Mammary epithelial cell (primary cell): ENCODE results near the gene KRT82.

Experiments used
- EZH2 ChIP-seq: IDR thresholded peaks from 2 replicates; pipeline ENCODE4 v1.6.1; 2012; ENCODE audit warnings: low read length, inconsistent platforms, borderline replicate concordance
- TF ChIP-seq, protein P1 (sequence below), 2 donors: IDR thresholded peaks in 1 of 2; conservative IDR thresholded peaks in 1 of 2; 2 replicates each; pipeline ENCODE4 v1.5.1; 2011 to 2012; ENCODE audit warnings: inconsistent platforms in 2 of 2, low read length in 2 of 2, mild to moderate bottlenecking in 2 of 2, control low read depth in 1 of 2, low read depth in 1 of 2; ENCODE audit not compliant: insufficient read depth in 1 of 2; ENCODE audit errors: extremely low read depth in 1 of 2

DNA sequence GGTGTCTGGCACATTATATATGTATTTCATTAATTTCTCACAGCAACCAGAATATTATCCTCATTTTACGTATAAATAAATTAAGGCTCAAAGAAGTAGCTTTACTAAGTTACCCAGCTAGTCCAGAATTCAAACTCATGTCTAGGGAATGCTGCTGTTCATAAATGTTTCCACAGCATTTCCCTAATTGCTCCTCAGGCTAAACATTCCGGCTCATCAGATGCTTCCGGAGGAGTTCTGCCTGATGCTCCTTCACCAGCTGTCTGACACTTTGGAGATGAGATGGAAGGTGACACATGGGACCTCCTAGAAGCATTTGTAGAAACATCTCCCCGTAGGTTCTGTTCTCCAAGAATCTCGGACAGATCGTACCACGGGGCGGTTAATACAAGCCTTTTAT lies 51.0 kb downstream of the KRT82 start:
- TF ChIP-seq EZH2 = no peak
- TF ChIP-seq, protein P1, sequence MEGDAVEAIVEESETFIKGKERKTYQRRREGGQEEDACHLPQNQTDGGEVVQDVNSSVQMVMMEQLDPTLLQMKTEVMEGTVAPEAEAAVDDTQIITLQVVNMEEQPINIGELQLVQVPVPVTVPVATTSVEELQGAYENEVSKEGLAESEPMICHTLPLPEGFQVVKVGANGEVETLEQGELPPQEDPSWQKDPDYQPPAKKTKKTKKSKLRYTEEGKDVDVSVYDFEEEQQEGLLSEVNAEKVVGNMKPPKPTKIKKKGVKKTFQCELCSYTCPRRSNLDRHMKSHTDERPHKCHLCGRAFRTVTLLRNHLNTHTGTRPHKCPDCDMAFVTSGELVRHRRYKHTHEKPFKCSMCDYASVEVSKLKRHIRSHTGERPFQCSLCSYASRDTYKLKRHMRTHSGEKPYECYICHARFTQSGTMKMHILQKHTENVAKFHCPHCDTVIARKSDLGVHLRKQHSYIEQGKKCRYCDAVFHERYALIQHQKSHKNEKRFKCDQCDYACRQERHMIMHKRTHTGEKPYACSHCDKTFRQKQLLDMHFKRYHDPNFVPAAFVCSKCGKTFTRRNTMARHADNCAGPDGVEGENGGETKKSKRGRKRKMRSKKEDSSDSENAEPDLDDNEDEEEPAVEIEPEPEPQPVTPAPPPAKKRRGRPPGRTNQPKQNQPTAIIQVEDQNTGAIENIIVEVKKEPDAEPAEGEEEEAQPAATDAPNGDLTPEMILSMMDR (conservative IDR thresholded peaks at IDR 0.05 in 1 of 2, IDR thresholded peaks at IDR 0.05 in 1 of 2; ENCODE audit: extremely low read depth in 1 of 2, insufficient read depth in 1 of 2, low read depth in 1 of 2, low read length in 2 of 2) = no peak
